Measurements from ENCODE around the gene SFRP2. TPM values are rescaled to one million over a fixed set of nuclear protein-coding genes. Genes with fewer than 3 reads are reported as not detected.
A peak's percentile ranks its signal among the peaks of the same experiment; 100 is the strongest.

SFRP2 gene
- total and polyA plus RNA-seq, 2 donors (not counting 1 experiment from before 2014, with no cell fraction given) = under 0.01 TPM; not detected in 1

GRCh38 chr4:153758688-153759406, 30.0 kb downstream of the SFRP2 start:
- no peaks in the 10 kb centered on the region for H3K4me1 ChIP-seq (ENCODE audit: control insufficient read depth, extremely low read depth, insufficient read depth, low read length)
- H3K36me3 ChIP-seq (ENCODE audit: control insufficient read depth, insufficient read depth, low read length) = no peaks in the 10 kb centered on the region
- H3K27ac ChIP-seq (ENCODE audit: insufficient read depth, low read length) = no peak overlapping the region
- H3K4me2 ChIP-seq (ENCODE audit: extremely low read depth, insufficient read depth, low read length) = peak overlapping the region; percentile 25
- no peaks in the 10 kb centered on the region for H4K20me1 ChIP-seq (ENCODE audit: control insufficient read depth, extremely low read depth, insufficient read depth, low read length)
- no peak for DNase-seq (ENCODE audit: low read depth in 2 of 2)
- H3K4me3 ChIP-seq (replicated peaks in 1 of 4; ENCODE audit: control extremely low read depth in 1 of 4, insufficient read depth in 1 of 4, low read depth in 3 of 4, low read length in 4 of 4) = peak overlapping the region in 2 of 4 experiments; percentile 44 to 49
- no peaks in the 10 kb centered on the region for H3K79me2 ChIP-seq (ENCODE audit: control insufficient read depth, insufficient read depth, low read length)
- H2AFZ ChIP-seq (ENCODE audit: low read length) = no peak overlapping the region
- H3K27me3 ChIP-seq (ENCODE audit: control insufficient read depth, insufficient read depth, low read length) = peaks cover 15% of the 10 kb centered on the region
- no peak overlapping the region for H3K9ac ChIP-seq (ENCODE audit: insufficient read depth, low read length)
- no peaks in the 10 kb centered on the region for H3K9me3 ChIP-seq (ENCODE audit: control insufficient read depth, insufficient read depth, low read depth, low read length)
- TF ChIP-seq CTCF (conservative IDR thresholded peaks at IDR 0.05 in 1 of 2, IDR thresholded peaks at IDR 0.05 in 1 of 2; ENCODE audit: low read depth in 1 of 2, low read length in 2 of 2) (no peak), EZH2 (IDR thresholded peaks at IDR 0.05; ENCODE audit: low read length, missing control alignments) (no peak)

- Histone ChIP-seq H3K4me2 (ENCODE audit: extremely low read depth, insufficient read depth, low read length) (no peak overlapping the region), H3K79me2 (ENCODE audit: control insufficient read depth, insufficient read depth, low read length) (no peaks in the 10 kb centered on the region), H3K9ac (ENCODE audit: insufficient read depth, low read length) (no peak overlapping the region), H3K27ac (ENCODE audit: insufficient read depth, low read length) (no peak overlapping the region), H4K20me1 (ENCODE audit: control insufficient read depth, extremely low read depth, insufficient read depth, low read length) (no peaks in the 10 kb centered on the region), H3K4me3 (replicated peaks in 1 of 4; ENCODE audit: control extremely low read depth in 1 of 4, insufficient read depth in 1 of 4, low read depth in 3 of 4, low read length in 4 of 4) (no peak overlapping the region), H3K4me1 (ENCODE audit: control insufficient read depth, extremely low read depth, insufficient read depth, low read length) (no peaks in the 10 kb centered on the region), H2AFZ (ENCODE audit: low read length) (no peak overlapping the region), H3K27me3 (ENCODE audit: control insufficient read depth, insufficient read depth, low read length) (peaks cover 15% of the 10 kb centered on the region), H3K36me3 (ENCODE audit: control insufficient read depth, insufficient read depth, low read length) (no peaks in the 10 kb centered on the region), H3K9me3 (ENCODE audit: control insufficient read depth, insufficient read depth, low read depth, low read length) (no peaks in the 10 kb centered on the region)
- TF ChIP-seq CTCF (conservative IDR thresholded peaks at IDR 0.05 in 1 of 2, IDR thresholded peaks at IDR 0.05 in 1 of 2; ENCODE audit: low read depth in 1 of 2, low read length in 2 of 2) = no peak
- TF ChIP-seq EZH2 (IDR thresholded peaks at IDR 0.05; ENCODE audit: low read length, missing control alignments) = no peak
- no peak for DNase-seq (ENCODE audit: low read depth in 2 of 2)
These were observed 30.7 kb downstream of the SFRP2 start for GRCh38 chr4:153758136-153758535.

- Histone ChIP-seq H3K4me3 (replicated peaks in 1 of 4; ENCODE audit: control extremely low read depth in 1 of 4, insufficient read depth in 1 of 4, low read depth in 3 of 4, low read length in 4 of 4) (no peak overlapping the region), H3K9me3 (ENCODE audit: control insufficient read depth, insufficient read depth, low read depth, low read length) (no peaks in the 10 kb centered on the region), H3K79me2 (ENCODE audit: control insufficient read depth, insufficient read depth, low read length) (no peaks in the 10 kb centered on the region), H3K4me2 (ENCODE audit: extremely low read depth, insufficient read depth, low read length) (no peak overlapping the region), H4K20me1 (ENCODE audit: control insufficient read depth, extremely low read depth, insufficient read depth, low read length) (no peaks in the 10 kb centered on the region), H3K9ac (ENCODE audit: insufficient read depth, low read length) (no peak overlapping the region), H3K36me3 (ENCODE audit: control insufficient read depth, insufficient read depth, low read length) (no peaks in the 10 kb centered on the region), H3K4me1 (ENCODE audit: control insufficient read depth, extremely low read depth, insufficient read depth, low read length) (no peaks in the 10 kb centered on the region), H2AFZ (ENCODE audit: low read length) (no peak overlapping the region), H3K27me3 (ENCODE audit: control insufficient read depth, insufficient read depth, low read length) (peaks cover 15% of the 10 kb centered on the region), H3K27ac (ENCODE audit: insufficient read depth, low read length) (no peak overlapping the region)
- peak in 1 of 2 donors; percentile 49 for DNase-seq (ENCODE audit: low read depth in 2 of 2)
- TF ChIP-seq EZH2 (IDR thresholded peaks at IDR 0.05; ENCODE audit: low read length, missing control alignments) = no peak
- TF ChIP-seq CTCF (conservative IDR thresholded peaks at IDR 0.05 in 1 of 2, IDR thresholded peaks at IDR 0.05 in 1 of 2; ENCODE audit: low read depth in 1 of 2, low read length in 2 of 2) = no peak
These were observed 31.5 kb downstream of the SFRP2 start for GRCh38 chr4:153757407-153757806.
